GM10847 (cell line): ENCODE results near the gene FRA10AC1.

Experiments used
- POLR2A ChIP-seq: IDR thresholded peaks from 2 replicates; pipeline ENCODE4 v1.6.1; 2011; ENCODE audit not compliant: insufficient read length; ENCODE audit errors: extremely low read depth

FRA10AC1 gene

GRCh38 chr10:93667795-93668194 lies 34.6 kb downstream of the FRA10AC1 start:
- no peak for TF ChIP-seq POLR2A

GRCh38 chr10:93666030-93666429 lies 36.4 kb downstream of the FRA10AC1 start:
- TF ChIP-seq POLR2A, result no peak

GRCh38 chr10:93657757-93658156 lies 44.6 kb downstream of the FRA10AC1 start:
- no peak for TF ChIP-seq POLR2A

GRCh38 chr10:93656155-93656554 lies 46.2 kb downstream of the FRA10AC1 start:
- no peak for TF ChIP-seq POLR2A

GRCh38 chr10:93654201-93654600 lies 48.2 kb downstream of the FRA10AC1 start:
- no peak for TF ChIP-seq POLR2A

GRCh38 chr10:93652857-93653256 lies 49.5 kb downstream of the FRA10AC1 start:
- TF ChIP-seq POLR2A, result no peak

GRCh38 chr10:93639791-93640190 lies 62.6 kb downstream of the FRA10AC1 start:
- TF ChIP-seq POLR2A, result no peak

GRCh38 chr10:93630625-93631557 lies 71.5 kb downstream of the FRA10AC1 start:
- no peak for TF ChIP-seq POLR2A

- TF ChIP-seq POLR2A, result no peak
These were observed 72.6 kb downstream of the FRA10AC1 start for GRCh38 chr10:93629647-93630305.

GRCh38 chr10:93628858-93629257 lies 73.5 kb downstream of the FRA10AC1 start:
- TF ChIP-seq POLR2A, result no peak

- no peak for TF ChIP-seq POLR2A
These were observed 79.5 kb downstream of the FRA10AC1 start for GRCh38 chr10:93622942-93623341.

- TF ChIP-seq POLR2A, result no peak
These were observed 81.5 kb downstream of the FRA10AC1 start for GRCh38 chr10:93620925-93621324.
